BLaER1 treated with 17β-estradiol and CSF1 and Interleukin-3, amounts not matched to agents 10 nM and 100 nM (cell line): ENCODE measurements around the gene MISP3.

Experiments used
- H3K27ac ChIP-seq, 11 experiments: shearing (Covaris generic); formaldehyde crosslinking; 2 replicates each; pipeline ENCODE4 v1.8.1; 2022
- H3K27me3 ChIP-seq, 11 experiments: shearing (Covaris generic); formaldehyde crosslinking; 2 replicates each; pipeline ENCODE4 v1.8.1; 2022
- H3K36me3 ChIP-seq, 11 experiments: shearing (Covaris generic); formaldehyde crosslinking; 2 replicates each; pipeline ENCODE4 v1.8.1; 2022
- H3K4me1 ChIP-seq, 10 experiments: shearing (Covaris generic); formaldehyde crosslinking; 2 replicates each; pipeline ENCODE4 v1.8.1; 2022
- H3K4me2 ChIP-seq, 11 experiments: shearing (Covaris generic); formaldehyde crosslinking; 2 replicates each; pipeline ENCODE4 v1.8.1; 2022
- H3K4me3 ChIP-seq, 10 experiments: shearing (Covaris generic); formaldehyde crosslinking; 2 replicates each; pipeline ENCODE4 v1.8.1; 2022
- H3K9ac ChIP-seq, 11 experiments: shearing (Covaris generic); formaldehyde crosslinking; 2 replicates each; pipeline ENCODE4 v1.8.1; 2022
- H3K9me3 ChIP-seq, 11 experiments: shearing (Covaris generic); formaldehyde crosslinking; replicated peaks in 1 of 11; 2 replicates each; pipeline ENCODE4 v1.8.1; 2022
- H4K20me1 ChIP-seq, 11 experiments: shearing (Covaris generic); formaldehyde crosslinking; 2 replicates each; pipeline ENCODE4 v1.8.1; 2022
- Cebpa-rat ChIP-seq, 11 experiments: shearing (Covaris generic); IDR thresholded peaks; 2 replicates each; pipeline ENCODE4 v1.8.1; 2022

Gene MISP3

DNA sequence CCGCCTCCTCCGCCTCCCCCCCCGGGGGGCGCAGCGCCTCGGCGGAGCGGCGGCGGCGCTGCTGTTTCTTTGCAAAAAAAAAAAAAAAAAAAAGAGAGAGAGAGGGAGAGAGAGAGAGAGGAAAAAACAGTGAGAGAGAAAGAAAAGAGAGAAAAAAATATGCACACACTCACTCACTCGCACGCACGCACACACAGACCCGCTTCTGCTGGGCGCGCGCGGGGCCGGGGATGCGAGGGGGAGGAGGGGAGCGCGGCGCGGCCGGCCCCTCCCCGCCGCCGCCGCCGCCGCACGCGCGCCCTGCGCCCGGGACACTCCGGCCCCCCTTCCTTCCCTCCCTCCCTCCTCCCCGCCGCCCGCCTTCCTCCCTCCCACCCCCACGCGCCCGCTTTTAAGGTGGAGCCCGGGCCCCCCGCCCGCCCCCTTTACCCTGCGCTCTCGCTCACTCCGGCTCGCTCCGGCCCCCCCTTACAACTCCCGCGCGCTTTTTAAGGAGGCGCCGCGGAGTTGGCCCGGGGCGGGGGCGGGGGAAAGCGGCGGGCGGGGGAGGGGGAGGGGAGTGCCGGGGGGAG is 18.0 kb downstream of the MISP3 start, which contains the start of gene SAMD1:
Gene SAMD1 (minus strand): TSS at position 243 of the 572 bp plus-strand sequence.
- H3K36me3 ChIP-seq, result peaks cover 32 to 62% (median 56%) of the 10 kb centered on the region in 11 experiments
- peak within 1 kb of the TSS; percentile 68 to 88 (median 79) for H3K4me3 ChIP-seq
- H3K4me2 ChIP-seq, result peak within 1 kb of the TSS; percentile 87 to 97 (median 95)
- peaks cover 22 to 35% (median 26%) of the 10 kb centered on the region in 10 experiments for H3K4me1 ChIP-seq
- H3K9ac ChIP-seq, result peak within 1 kb of the TSS; percentile 77 to 92 (median 86)
- H3K9me3 ChIP-seq, result peaks cover 11 to 21% (median 15%) of the 10 kb centered on the region in 11 experiments
- peaks cover 9 to 32% (median 20%) of the 10 kb centered on the region in 11 experiments; a peak in 19 of 22 replicates for H4K20me1 ChIP-seq
- H3K27me3 ChIP-seq, result no peaks in the 10 kb centered on the region
- TF ChIP-seq Cebpa-rat (IDR thresholded peaks at IDR 0.05), result no peak
- peak within 1 kb of the TSS; percentile 77 to 91 (median 86) for H3K27ac ChIP-seq

DNA sequence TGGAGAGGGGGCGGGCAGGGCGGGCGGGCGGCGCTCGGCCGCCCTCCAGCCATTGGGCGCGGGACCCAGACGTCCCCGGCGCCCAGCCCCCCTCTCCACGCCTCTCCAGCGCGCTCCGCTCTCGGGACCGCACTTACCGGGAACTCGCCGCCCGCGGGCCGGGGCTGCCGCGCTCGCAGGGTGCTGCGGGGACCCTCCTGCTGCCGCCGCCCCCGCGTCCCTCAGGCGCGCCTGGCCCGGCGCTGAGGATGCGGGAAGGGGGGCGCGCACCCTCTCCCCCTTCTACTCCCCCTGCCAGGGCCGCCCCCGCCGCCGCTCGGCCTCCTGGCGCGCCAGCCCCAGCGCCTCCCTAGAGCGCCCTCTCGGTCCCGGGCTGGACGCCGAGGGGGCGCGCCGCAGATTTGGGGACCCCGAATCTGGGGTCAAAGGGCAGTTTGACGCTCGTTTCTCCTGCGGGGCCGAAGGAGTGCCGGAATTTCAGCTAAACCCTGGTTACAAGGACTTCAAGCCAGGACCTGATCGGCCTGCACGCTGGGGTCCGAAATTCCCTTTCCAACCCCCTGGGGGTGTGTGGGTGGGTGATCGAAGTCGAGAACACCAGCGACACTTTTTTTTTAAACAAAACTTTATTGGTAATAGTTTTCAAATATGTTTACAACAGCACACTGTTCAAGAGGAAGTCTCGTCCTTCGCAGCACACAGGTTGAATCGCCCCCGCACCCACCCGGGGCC is 18.7 kb downstream of the MISP3 start:
- Histone ChIP-seq H3K9me3 (peaks cover 11 to 21% (median 15%) of the 10 kb centered on the region in 11 experiments), H3K4me2 (peak overlapping the region; percentile 87 to 97 (median 95)), H3K4me1 (peaks cover 22 to 35% (median 26%) of the 10 kb centered on the region in 10 experiments), H3K27me3 (no peaks in the 10 kb centered on the region), H3K27ac (peak overlapping the region; percentile 77 to 91 (median 86)), H3K9ac (peak overlapping the region; percentile 77 to 92 (median 86)), H4K20me1 (peaks cover 9 to 28% (median 20%) of the 10 kb centered on the region in 11 experiments; a peak in 19 of 22 replicates), H3K36me3 (peaks cover 35 to 62% (median 52%) of the 10 kb centered on the region in 11 experiments), H3K4me3 (peak overlapping the region; percentile 68 to 88 (median 79))
- TF ChIP-seq Cebpa-rat (IDR thresholded peaks at IDR 0.05), result no peak

DNA sequence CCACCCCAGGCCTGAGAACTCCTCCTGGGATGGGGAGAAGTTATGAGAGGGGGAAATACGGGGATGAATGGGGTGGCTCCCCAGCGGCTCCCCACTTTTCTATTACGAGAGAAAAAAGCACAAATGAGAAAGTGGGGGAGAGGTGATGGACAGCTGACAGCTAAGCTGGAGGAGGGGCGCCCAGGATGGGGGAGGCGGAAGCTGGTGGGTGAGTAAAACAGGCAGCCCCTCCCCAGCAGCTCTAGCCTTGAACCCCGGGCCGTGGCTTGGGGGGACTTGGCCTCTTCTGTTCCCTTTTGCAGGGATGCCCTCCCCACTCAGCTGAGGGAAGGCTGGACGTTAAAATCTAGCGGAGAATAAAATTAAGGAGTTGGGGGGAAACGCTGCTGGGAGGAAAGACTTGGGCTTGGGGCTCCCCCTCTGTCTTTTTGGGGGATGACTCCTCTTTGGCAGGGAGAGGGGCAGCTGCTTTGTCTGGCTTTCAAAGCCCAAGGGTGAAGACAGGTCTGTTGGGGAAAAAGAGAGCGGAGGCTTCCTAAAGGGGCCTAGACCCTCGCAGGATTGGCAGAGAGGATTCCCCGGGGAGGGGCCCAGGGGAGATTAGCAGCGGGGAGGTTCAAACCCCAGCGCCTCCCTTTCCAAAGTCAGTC is 19.4 kb downstream of the MISP3 start:
- peaks cover 11 to 21% (median 15%) of the 10 kb centered on the region in 11 experiments for H3K9me3 ChIP-seq
- H3K4me3 ChIP-seq, result peak overlapping the region; percentile 68 to 88 (median 79)
- H3K9ac ChIP-seq, result peak overlapping the region; percentile 77 to 92 (median 86)
- H3K27ac ChIP-seq, result peak overlapping the region; percentile 77 to 91 (median 86)
- peaks cover 35 to 62% (median 52%) of the 10 kb centered on the region in 11 experiments for H3K36me3 ChIP-seq
- H4K20me1 ChIP-seq, result peaks cover 9 to 28% (median 20%) of the 10 kb centered on the region in 11 experiments; a peak in 19 of 22 replicates
- peak overlapping the region; percentile 87 to 97 (median 95) for H3K4me2 ChIP-seq
- H3K4me1 ChIP-seq, result peaks cover 22 to 34% (median 26%) of the 10 kb centered on the region in 10 experiments
- no peaks in the 10 kb centered on the region for H3K27me3 ChIP-seq
- no peak for TF ChIP-seq Cebpa-rat (IDR thresholded peaks at IDR 0.05)

DNA sequence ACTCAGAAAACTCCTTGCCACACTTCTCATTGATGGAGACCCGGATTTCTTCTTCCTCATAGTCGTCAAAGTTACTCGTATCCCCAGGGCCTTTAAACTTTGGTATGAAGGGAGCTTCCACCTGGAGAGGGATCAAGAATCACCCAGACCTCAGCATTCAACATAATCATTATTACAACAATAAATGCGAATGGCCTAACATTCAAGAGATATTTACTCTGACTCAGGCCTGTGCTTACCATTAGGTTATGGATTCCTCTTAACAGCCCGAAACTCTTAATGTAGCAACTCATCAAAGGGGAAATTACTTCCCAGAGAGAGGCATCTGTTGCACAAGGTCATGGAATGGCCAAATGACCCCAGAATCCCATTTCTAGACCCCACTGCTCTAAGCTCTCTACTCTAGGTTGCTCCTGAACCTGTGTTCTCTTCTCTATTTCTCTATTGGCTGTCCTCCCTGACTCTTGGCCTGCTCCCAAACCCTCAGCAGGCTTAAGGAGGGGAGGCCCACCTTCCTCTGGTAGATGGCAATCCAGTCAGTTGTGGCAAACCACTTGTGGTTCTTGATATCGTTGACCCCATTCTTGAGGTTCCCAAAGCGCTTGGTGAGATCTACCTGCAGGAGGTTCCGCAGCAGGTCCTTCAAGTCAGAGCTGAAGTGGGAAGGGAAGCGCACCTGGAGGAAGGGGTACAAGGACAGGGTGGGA is 20.7 kb downstream of the MISP3 start:
- no peak for TF ChIP-seq Cebpa-rat (IDR thresholded peaks at IDR 0.05)
- peaks cover 17 to 23% (median 21%) of the 10 kb centered on the region in 10 experiments for H3K4me1 ChIP-seq
- peaks cover 11 to 21% (median 15%) of the 10 kb centered on the region in 11 experiments for H3K9me3 ChIP-seq
- no peak overlapping the region for H3K9ac ChIP-seq
- no peak overlapping the region for H3K27ac ChIP-seq
- H3K4me3 ChIP-seq, result peak overlapping the region in 5 of 10 experiments; percentile 1 to 44 (median 12); a peak in 5 of 20 replicates
- H4K20me1 ChIP-seq, result peaks cover 9 to 25% (median 14%) of the 10 kb centered on the region in 11 experiments; a peak in 19 of 22 replicates
- H3K27me3 ChIP-seq, result no peaks in the 10 kb centered on the region
- H3K4me2 ChIP-seq, result no peak overlapping the region
- peaks cover 24 to 62% (median 52%) of the 10 kb centered on the region in 11 experiments for H3K36me3 ChIP-seq

DNA sequence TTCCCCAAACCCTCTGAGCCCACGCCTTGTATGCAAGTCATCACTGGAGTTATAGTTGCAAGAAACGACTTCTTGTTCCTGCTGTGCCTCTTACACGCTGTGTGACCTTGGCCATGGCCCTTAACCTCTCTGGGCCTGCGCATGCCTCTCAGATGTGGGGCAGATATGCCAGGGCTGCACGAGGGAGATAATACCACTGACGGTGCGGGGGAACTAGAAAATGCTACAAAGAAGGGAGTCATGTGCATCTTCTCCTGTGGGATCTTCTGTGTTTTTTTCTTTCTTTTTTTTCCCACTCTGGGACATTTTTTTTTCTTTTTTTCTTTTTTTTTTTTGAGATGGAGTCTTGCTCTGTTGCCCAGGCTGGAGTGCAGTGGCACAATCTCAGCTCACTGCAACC is 22.3 kb downstream of the MISP3 start:
- H3K27ac ChIP-seq, result no peak overlapping the region
- H3K9me3 ChIP-seq, result peaks cover 11 to 21% (median 15%) of the 10 kb centered on the region in 11 experiments
- TF ChIP-seq Cebpa-rat (IDR thresholded peaks at IDR 0.05), result no peak
- H3K36me3 ChIP-seq, result peaks cover 16 to 69% (median 59%) of the 10 kb centered on the region in 11 experiments
- H3K27me3 ChIP-seq, result no peaks in the 10 kb centered on the region
- H3K4me3 ChIP-seq, result no peak overlapping the region
- H3K9ac ChIP-seq, result no peak overlapping the region
- peaks cover 7 to 12% (median 8%) of the 10 kb centered on the region in 10 experiments; a peak in 18 of 20 replicates for H3K4me1 ChIP-seq
- H4K20me1 ChIP-seq, result peaks cover 0 to 9% (median 0%) of the 10 kb centered on the region in 11 experiments; a peak in 2 of 22 replicates
- no peak overlapping the region for H3K4me2 ChIP-seq

DNA sequence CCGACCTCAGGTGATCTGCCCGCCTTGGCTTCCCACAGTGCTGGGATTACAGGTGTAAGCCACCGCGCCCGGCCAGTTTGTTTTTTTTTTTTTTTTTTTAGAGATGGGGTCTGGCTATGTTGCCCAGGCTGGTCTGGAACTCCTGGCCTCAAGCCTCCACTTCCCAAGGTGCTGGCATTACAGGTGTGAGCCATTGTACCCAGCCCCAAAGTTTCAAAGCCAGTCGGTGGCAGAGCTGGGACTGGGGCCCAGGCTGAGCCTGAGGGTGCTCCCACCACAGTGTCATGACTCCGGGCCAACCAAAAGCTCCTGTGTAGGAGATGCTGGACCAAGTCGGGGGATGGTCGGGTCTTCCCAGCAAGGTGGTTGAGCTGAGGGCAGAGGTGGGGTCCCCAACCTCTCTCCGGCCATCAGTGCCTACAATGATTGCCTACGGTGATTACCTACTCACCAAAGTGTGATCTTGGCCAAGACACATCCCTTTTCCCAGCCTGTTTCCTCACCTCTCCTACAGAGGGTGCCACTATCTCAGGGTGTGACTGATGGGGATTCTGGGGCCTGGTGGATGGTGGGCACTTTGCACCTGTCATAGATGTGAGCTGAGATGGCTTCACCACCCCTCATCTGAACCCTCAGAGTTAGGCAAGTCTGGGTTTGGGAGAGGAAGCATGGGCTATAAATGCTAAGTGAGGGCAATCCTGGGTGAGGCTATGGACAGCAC is 23.8 kb downstream of the MISP3 start:
- Histone ChIP-seq H3K9me3 (peaks cover 11 to 21% (median 15%) of the 10 kb centered on the region in 11 experiments), H3K27me3 (no peaks in the 10 kb centered on the region), H3K4me2 (no peak overlapping the region), H3K9ac (no peak overlapping the region), H3K27ac (no peak overlapping the region), H3K36me3 (peaks cover 27 to 84% (median 75%) of the 10 kb centered on the region in 11 experiments), H3K4me1 (peaks cover 7 to 12% (median 8%) of the 10 kb centered on the region in 10 experiments; a peak in 18 of 20 replicates), H3K4me3 (no peak overlapping the region), H4K20me1 (peaks cover 0 to 9% (median 0%) of the 10 kb centered on the region in 11 experiments; a peak in 3 of 22 replicates)
- no peak for TF ChIP-seq Cebpa-rat (IDR thresholded peaks at IDR 0.05)

DNA sequence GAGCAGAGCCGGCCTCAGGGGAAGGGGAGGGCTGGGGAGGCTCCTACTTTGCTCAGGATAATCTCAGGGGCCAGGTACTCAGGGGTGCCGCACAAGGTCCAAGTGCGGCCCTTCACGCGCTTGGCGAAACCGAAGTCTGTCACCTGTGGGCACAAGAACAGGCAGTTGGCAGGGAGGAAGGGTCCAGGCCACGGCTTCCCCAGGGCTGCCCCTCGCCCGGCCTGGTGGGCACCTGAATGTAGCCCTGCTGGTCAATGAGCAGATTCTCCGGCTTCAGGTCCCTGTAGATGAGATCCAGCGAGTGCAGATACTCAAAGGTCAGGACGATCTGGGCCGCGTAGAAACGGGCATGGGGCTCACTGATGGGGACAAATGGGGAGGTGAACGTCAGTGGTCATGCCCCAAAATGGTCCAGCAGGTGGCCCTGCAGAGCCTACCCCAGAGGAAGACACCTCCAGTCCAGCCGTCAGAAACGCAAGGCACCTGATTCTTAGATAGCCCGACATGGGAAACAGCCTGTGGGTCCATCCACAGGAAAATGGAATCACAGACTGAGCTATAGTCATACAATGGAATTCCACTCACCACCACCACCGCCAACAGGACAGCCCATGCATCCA is 25.1 kb downstream of the MISP3 start:
- H3K27ac ChIP-seq, result no peak overlapping the region
- no peak overlapping the region for H3K4me2 ChIP-seq
- no peak overlapping the region for H3K4me3 ChIP-seq
- H4K20me1 ChIP-seq, result peaks cover 0 to 15% (median 0%) of the 10 kb centered on the region in 11 experiments; a peak in 5 of 22 replicates
- TF ChIP-seq Cebpa-rat (IDR thresholded peaks at IDR 0.05), result no peak
- H3K4me1 ChIP-seq, result peaks cover 0 to 3% (median 0%) of the 10 kb centered on the region in 10 experiments; a peak in 3 of 20 replicates
- peaks cover 11 to 21% (median 15%) of the 10 kb centered on the region in 11 experiments for H3K9me3 ChIP-seq
- H3K36me3 ChIP-seq, result peaks cover 35 to 97% (median 87%) of the 10 kb centered on the region in 11 experiments
- no peak overlapping the region for H3K9ac ChIP-seq
- H3K27me3 ChIP-seq, result no peaks in the 10 kb centered on the region
